AG10803 (cell line): ENCODE measurements around the gene USP19.

Experiments
- DNase-seq: peaks from one replicate; pipeline ENCODE4 v3.0.0; 2010; ENCODE audit warnings: low read depth
- H3K4me3 ChIP-seq: 2 replicates; pipeline ENCODE4 v1.5.1; 2011; ENCODE audit warnings: mild to moderate bottlenecking, low read length, control low read depth
- CTCF ChIP-seq: conservative IDR thresholded peaks from 2 replicates; pipeline ENCODE4 v1.5.1; 2011; ENCODE audit warnings: mild to moderate bottlenecking, low read length, control low read depth, inconsistent platforms

Gene USP19, protein sequence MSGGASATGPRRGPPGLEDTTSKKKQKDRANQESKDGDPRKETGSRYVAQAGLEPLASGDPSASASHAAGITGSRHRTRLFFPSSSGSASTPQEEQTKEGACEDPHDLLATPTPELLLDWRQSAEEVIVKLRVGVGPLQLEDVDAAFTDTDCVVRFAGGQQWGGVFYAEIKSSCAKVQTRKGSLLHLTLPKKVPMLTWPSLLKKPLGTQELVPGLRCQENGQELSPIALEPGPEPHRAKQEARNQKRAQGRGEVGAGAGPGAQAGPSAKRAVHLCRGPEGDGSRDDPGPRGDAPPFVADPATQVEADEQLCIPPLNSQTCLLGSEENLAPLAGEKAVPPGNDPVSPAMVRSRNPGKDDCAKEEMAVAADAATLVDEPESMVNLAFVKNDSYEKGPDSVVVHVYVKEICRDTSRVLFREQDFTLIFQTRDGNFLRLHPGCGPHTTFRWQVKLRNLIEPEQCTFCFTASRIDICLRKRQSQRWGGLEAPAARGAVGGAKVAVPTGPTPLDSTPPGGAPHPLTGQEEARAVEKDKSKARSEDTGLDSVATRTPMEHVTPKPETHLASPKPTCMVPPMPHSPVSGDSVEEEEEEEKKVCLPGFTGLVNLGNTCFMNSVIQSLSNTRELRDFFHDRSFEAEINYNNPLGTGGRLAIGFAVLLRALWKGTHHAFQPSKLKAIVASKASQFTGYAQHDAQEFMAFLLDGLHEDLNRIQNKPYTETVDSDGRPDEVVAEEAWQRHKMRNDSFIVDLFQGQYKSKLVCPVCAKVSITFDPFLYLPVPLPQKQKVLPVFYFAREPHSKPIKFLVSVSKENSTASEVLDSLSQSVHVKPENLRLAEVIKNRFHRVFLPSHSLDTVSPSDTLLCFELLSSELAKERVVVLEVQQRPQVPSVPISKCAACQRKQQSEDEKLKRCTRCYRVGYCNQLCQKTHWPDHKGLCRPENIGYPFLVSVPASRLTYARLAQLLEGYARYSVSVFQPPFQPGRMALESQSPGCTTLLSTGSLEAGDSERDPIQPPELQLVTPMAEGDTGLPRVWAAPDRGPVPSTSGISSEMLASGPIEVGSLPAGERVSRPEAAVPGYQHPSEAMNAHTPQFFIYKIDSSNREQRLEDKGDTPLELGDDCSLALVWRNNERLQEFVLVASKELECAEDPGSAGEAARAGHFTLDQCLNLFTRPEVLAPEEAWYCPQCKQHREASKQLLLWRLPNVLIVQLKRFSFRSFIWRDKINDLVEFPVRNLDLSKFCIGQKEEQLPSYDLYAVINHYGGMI (N-terminal part only)

DNA sequence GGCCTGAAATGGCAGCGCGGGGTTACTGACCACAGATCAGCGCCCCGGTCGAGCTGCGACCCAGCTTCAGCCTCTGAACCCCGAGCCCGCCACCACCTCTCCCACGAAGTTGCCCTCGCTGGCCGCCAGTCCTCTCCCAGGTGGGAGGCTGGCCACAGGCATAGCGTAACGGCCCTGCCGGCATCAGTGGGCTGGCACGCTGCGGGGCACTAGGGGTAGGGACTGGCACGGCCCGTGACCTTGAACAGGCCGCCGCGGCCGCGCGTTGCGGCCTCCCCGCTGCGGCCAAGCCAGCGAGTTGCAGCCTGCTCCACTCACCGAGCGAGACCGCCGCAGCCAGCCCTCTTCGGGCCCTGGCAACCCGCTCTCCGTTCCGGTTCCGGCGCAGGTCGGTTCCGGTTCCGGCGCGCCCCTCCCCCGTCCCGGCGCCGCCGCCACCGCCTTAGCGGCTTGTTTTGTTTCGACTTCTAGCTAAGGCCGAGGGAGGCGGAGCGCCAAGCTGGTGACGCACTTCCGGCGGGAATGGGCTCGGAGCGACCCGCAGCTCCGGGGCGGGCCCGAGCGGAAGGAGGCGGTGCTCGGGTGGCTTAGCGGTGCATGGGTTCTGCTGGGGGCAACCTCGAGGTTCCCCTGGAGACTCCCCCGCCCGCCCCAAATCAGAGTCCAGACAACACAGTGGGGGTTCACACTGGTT lies at the start of gene USP19:
Gene USP19 (minus strand): TSS at position 386 of the 694 bp plus-strand sequence. CDS start 1,678 bp downstream, outside the sequence.
- DNase-seq, result peak; percentile 92
- TF ChIP-seq CTCF, result no peak
- peak within 1 kb of the TSS; percentile 95 for H3K4me3 ChIP-seq

DNA sequence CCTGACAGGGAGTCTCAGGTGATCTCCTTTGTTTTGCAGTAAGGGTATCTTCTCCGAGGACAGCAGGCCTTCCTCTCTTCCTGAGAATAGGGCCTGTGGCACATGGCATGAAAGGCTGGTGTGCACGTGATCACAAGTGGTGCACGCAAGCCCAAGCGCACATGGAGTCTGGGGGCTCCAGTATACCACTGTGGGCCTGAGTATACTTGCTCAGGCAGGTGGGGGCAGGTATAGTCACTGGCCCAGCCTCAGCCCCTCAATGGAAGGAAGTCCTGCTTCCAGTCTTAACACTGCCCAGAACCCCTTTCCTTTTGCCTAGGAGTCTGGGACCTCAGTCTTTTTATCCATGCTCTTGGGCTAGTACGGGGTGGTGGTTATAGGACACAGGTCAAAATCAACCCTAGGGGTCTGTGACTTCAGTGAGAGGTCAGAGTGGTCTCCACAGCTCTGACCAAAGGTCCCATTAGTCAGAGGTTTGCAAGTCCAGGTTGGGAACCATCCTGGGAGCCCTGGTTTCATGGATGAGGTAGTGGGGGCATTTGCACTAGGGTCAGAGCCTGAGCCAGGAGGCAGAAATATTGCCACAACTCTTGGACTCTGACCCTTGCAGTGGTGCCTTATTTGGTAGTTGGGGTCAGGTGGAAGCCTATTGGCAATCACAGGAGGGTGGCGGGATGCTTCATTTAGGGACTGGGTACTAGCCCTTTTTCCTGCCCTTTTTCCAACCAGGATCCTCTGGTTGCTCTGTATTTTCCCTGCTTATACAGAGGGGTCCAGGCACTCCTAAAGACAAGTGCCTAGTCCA lies 46.3 kb upstream of the USP19 start:
- peak overlapping the region; percentile 92 for H3K4me3 ChIP-seq
- TF ChIP-seq CTCF, result no peak
- no peak for DNase-seq

- DNase-seq, result peak; percentile 59
- peak within 1 kb of the TSS; percentile 92 for H3K4me3 ChIP-seq
- TF ChIP-seq CTCF, result no peak
Observed at GRCh38 chr3:49165771-49166751, 45.4 kb upstream of the USP19 start, which contains the start of gene CCDC71. CCDC71 (minus strand) TSS chr3:49166331; CDS start chr3:49164208, 2,123 bp downstream.

DNA sequence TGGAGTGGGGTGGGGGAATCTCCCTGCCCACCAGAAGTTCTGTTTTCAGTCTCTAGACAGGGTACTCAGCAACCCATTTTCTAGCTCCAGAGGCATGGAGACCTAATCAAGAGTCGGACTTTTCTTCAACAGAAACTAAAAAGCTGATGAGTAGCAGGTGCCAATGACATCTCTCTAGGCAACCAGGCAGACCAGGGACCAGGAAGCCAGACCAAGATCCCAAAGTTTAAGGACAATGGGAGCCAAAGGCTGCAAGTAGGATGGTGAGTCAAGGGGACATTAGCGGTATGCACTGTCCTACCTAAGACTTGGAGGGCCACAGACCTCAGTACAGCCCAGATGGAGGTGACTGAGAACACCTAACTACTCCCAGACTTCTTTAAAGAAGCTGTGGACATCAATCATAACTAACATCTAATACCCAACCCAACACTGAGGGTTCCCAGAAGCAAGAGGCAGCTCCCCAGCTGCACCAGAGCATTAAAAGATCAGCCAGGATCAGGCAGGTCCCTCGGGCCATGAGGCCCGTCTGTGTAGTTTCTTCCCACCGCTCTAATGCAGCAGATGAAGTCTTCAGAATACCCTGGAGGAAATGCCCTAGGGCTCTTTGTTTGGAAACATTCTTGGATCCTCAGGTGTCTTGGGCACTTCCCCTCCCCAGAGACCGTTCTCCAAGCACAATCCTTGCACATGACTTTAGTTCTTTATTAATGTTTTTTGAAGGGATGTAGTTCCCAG lies 44.5 kb upstream of the USP19 start:
- H3K4me3 ChIP-seq, result peak overlapping the region; percentile 92
- DNase-seq, result no peak
- no peak for TF ChIP-seq CTCF

DNA sequence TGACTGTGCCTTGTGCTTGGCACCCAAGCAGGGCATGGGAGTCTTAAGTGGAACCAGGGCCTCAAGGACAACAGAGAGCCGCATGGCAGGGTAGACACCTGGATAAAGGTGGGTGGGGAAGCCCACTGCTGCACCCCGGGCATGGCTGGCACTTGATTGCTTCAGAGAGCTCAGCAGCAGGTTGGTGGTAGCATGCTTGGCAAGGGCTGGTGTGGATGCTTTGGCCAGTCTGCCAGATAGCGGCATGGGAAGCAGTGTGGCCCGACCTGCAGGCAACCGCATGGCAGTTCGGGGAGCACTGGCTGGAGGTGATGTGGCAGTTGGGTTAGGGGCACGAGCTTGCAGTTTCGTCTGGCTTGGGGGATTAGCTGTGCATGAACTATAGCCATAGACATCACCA lies 43.0 kb upstream of the USP19 start:
- no peak for TF ChIP-seq CTCF
- no peak for DNase-seq
- no peak overlapping the region for H3K4me3 ChIP-seq
